Esophagus muscularis mucosa (tissue), 4 donors: ENCODE results near the gene MYPN.

ENCODE experiments used
- CTCF ChIP-seq, 3 experiments: fragments of 200-600 bp in 2 of 3; fragments of 450-650 bp in 1 of 3; sonication (generic) in 2 of 3; IDR thresholded peaks; one replicate each; pipeline ENCODE4 v1.5.1; 2017 to 2019; ENCODE audit warnings: antibody characterized with exemption in 3 of 3, mild to moderate bottlenecking in 2 of 3, moderate library complexity in 1 of 3
- EP300 ChIP-seq: sonication (generic); formaldehyde crosslinking; IDR thresholded peaks from one replicate; pipeline ENCODE4 v1.6.1; 2017; ENCODE audit warnings: antibody characterized with exemption
- POLR2A ChIP-seq: fragments of 450-650 bp; IDR thresholded peaks from one replicate; pipeline ENCODE4 v1.6.1; 2017; ENCODE audit warnings: antibody characterized with exemption, moderate library complexity, mild to moderate bottlenecking, low read depth
- POLR2AphosphoS5 ChIP-seq, 2 donors: sonication (generic); formaldehyde crosslinking; IDR thresholded peaks; one replicate each; pipeline ENCODE4 v1.6.1; 2017; ENCODE audit warnings: antibody characterized with exemption in 2 of 2

GRCh38 chr10:68233046-68233445 is 123.8 kb downstream of the MYPN start:
- TF ChIP-seq CTCF (IDR thresholded peaks at IDR 0.05) (no peak), POLR2AphosphoS5 (IDR thresholded peaks at IDR 0.05) (no peak), EP300 (no peak), POLR2A (no peak)
